H9 (cell line): ENCODE data around the gene DGKG. TPM values are rescaled to one million over a fixed set of nuclear protein-coding genes. Genes with fewer than 3 reads are reported as not detected.

ENCODE experiments used
- DNase-seq: peaks from one replicate; pipeline ENCODE4 v3.0.0-alpha.2; 2017
- H2AFZ ChIP-seq: one replicate; pipeline ENCODE4 v1.6.1; 2013; ENCODE audit warnings: mild to moderate bottlenecking, low read length, control low read depth, moderate library complexity
- H2AK5ac ChIP-seq: 2 replicates; pipeline ENCODE4 v1.6.1; 2013; ENCODE audit warnings: low read length, control low read depth, mixed read lengths; ENCODE audit not compliant: insufficient read length
- H2BK120ac ChIP-seq: one replicate; pipeline ENCODE4 v1.6.1; 2013; ENCODE audit warnings: low read depth, mild to moderate bottlenecking, low read length, control low read depth, inconsistent platforms; ENCODE audit not compliant: poor library complexity, severe bottlenecking
- H2BK12ac ChIP-seq: 2 replicates; pipeline ENCODE4 v1.6.1; 2013; ENCODE audit warnings: low read length, control low read depth, mixed read lengths, low read depth; ENCODE audit not compliant: insufficient read length
- H2BK15ac ChIP-seq: 2 replicates; pipeline ENCODE4 v1.6.1; 2013; ENCODE audit warnings: low read depth, low read length, control low read depth
- H2BK20ac ChIP-seq: one replicate; pipeline ENCODE4 v1.6.1; 2013; ENCODE audit warnings: low read depth, mild to moderate bottlenecking, low read length, control low read depth, inconsistent platforms; ENCODE audit not compliant: poor library complexity, severe bottlenecking
- H2BK5ac ChIP-seq: 2 replicates; pipeline ENCODE4 v1.6.1; 2013; ENCODE audit warnings: low read length, control low read depth, mixed read lengths; ENCODE audit not compliant: insufficient read length
- H3K14ac ChIP-seq: 2 replicates; pipeline ENCODE4 v1.6.1; 2013; ENCODE audit warnings: low read length, control low read depth; ENCODE audit not compliant: insufficient read depth
- H3K18ac ChIP-seq: 2 replicates; pipeline ENCODE4 v1.6.1; 2013; ENCODE audit warnings: low read depth, mild to moderate bottlenecking, mixed read lengths, low read length, control low read depth; ENCODE audit not compliant: insufficient read length
- H3K23ac ChIP-seq: 2 replicates; pipeline ENCODE4 v1.6.1; 2013; ENCODE audit warnings: low read length, control low read depth, mixed read lengths, low read depth; ENCODE audit not compliant: insufficient read length
- H3K23me2 ChIP-seq: 2 replicates; pipeline ENCODE4 v1.6.1; 2013; ENCODE audit warnings: low read depth, mild to moderate bottlenecking, mixed read lengths, low read length, control low read depth; ENCODE audit not compliant: insufficient read length, poor library complexity, severe bottlenecking
- H3K27ac ChIP-seq: 2 replicates; pipeline ENCODE4 v1.5.1; 2013; ENCODE audit warnings: low read length, control low read depth, mixed read lengths, low read depth; ENCODE audit not compliant: insufficient read length
- H3K27me3 ChIP-seq: 2 replicates; pipeline ENCODE4 v1.6.1; 2013; ENCODE audit warnings: low read length, control low read depth, inconsistent platforms; ENCODE audit not compliant: insufficient read depth
- H3K4ac ChIP-seq: 2 replicates; pipeline ENCODE4 v1.6.1; 2013; ENCODE audit warnings: low read depth, mild to moderate bottlenecking, control low read depth, inconsistent platforms, low read length, moderate library complexity
- H3K4me1 ChIP-seq: 2 replicates; pipeline ENCODE4 v1.6.1; 2013; ENCODE audit warnings: low read length, control low read depth, inconsistent platforms; ENCODE audit not compliant: insufficient read depth
- H3K4me2 ChIP-seq: 2 replicates; pipeline ENCODE4 v1.6.1; 2013; ENCODE audit warnings: low read length, control low read depth, mixed read lengths; ENCODE audit not compliant: insufficient read length, insufficient read depth
- H3K56ac ChIP-seq: 2 replicates; pipeline ENCODE4 v1.6.1; 2013; ENCODE audit warnings: low read depth, mild to moderate bottlenecking, mixed read lengths, low read length, control low read depth; ENCODE audit not compliant: insufficient read length
- H3K79me1 ChIP-seq: 2 replicates; pipeline ENCODE4 v1.6.1; 2013; ENCODE audit warnings: low read depth, mild to moderate bottlenecking, moderate library complexity, low read length, control low read depth, inconsistent platforms; ENCODE audit not compliant: insufficient read depth, poor library complexity, severe bottlenecking
- H3K79me2 ChIP-seq: 2 replicates; pipeline ENCODE4 v1.6.1; 2013; ENCODE audit warnings: low read length, control low read depth, inconsistent platforms; ENCODE audit not compliant: insufficient read depth
- H3K9ac ChIP-seq: 2 replicates; pipeline ENCODE4 v1.6.1; 2013; ENCODE audit warnings: low read length, control low read depth, mixed read lengths; ENCODE audit not compliant: insufficient read length; ENCODE audit errors: extremely low read depth
- H3K9me3 ChIP-seq: one replicate; pipeline ENCODE4 v1.6.1; 2013; ENCODE audit warnings: low read depth, low read length, inconsistent platforms; ENCODE audit not compliant: control insufficient read depth
- H3T11ph ChIP-seq: one replicate; pipeline ENCODE4 v1.6.1; 2013; ENCODE audit warnings: mild to moderate bottlenecking, low read length, control low read depth, inconsistent platforms
- H4K20me1 ChIP-seq: one replicate; pipeline ENCODE4 v1.6.1; 2013; ENCODE audit not compliant: control insufficient read depth, insufficient read length, insufficient read depth
- H4K5ac ChIP-seq: 2 replicates; pipeline ENCODE4 v1.6.1; 2013; ENCODE audit warnings: low read depth, mild to moderate bottlenecking, mixed read lengths, low read length, control low read depth; ENCODE audit not compliant: insufficient read length
- H4K8ac ChIP-seq: replicated peaks from 2 replicates; pipeline ENCODE4 v1.6.1; 2013; ENCODE audit warnings: low read length, control low read depth, mixed read lengths, low read depth; ENCODE audit not compliant: insufficient read length
- H4K91ac ChIP-seq: 2 replicates; pipeline ENCODE4 v1.6.1; 2013; ENCODE audit warnings: low read depth, mild to moderate bottlenecking, moderate library complexity, mixed read lengths, low read length, control low read depth; ENCODE audit not compliant: insufficient read length
- H3K27ac Mint-ChIP-seq, 3 experiments: 2 replicates in 2 of 3; 3 replicates in 1 of 3; pipeline ENCODE4 v1.8.0; 2020 to 2021; ENCODE audit warnings: mixed read lengths in 3 of 3, mild to moderate bottlenecking in 1 of 3, moderate library complexity in 1 of 3
- H3K27me3 Mint-ChIP-seq: 2 replicates; pipeline ENCODE4 v1.8.0; 2021; ENCODE audit warnings: low read depth, mild to moderate bottlenecking, moderate library complexity, mixed read lengths
- H3K36me3 Mint-ChIP-seq, 3 experiments: 2 replicates in 2 of 3; 3 replicates in 1 of 3; pipeline ENCODE4 v1.8.0; 2020 to 2021; ENCODE audit warnings: low read depth in 3 of 3, mixed read lengths in 3 of 3; ENCODE audit not compliant: insufficient read depth in 1 of 3
- H3K4me1 Mint-ChIP-seq, 2 experiments: 2 replicates each; pipeline ENCODE4 v1.8.0; 2020; ENCODE audit warnings: mixed read lengths in 2 of 2
- H3K4me3 Mint-ChIP-seq, 2 experiments: 2 replicates in 1 of 2; 3 replicates in 1 of 2; pipeline ENCODE4 v1.8.0; 2020 to 2021; ENCODE audit warnings: mild to moderate bottlenecking in 2 of 2, mixed read lengths in 2 of 2, moderate library complexity in 1 of 2
- H3K9me3 Mint-ChIP-seq, 2 experiments: 2 replicates in 1 of 2; 3 replicates in 1 of 2; pipeline ENCODE4 v1.8.0; 2020; ENCODE audit warnings: mild to moderate bottlenecking in 2 of 2, mixed read lengths in 2 of 2, moderate library complexity in 1 of 2
- WGBS: extraction: QIAGEN DNeasy Blood & Tissue Kit; methylation state at CpG from one replicate; pipeline ENCODE4 v1.1.7; 2013; ENCODE audit warnings: missing lambda C conversion rate, low lambda C conversion rate, mixed read lengths; ENCODE audit not compliant: insufficient read length; ENCODE audit errors: extremely low coverage; 5-methylcytosine and 5-hydroxymethylcytosine counted together
- total RNA-seq: library from RNA; stranded (reverse); gene quantifications from 2 replicates; pipeline ENCODE4 v1.2.1, GENCODE V29; 2021
- TF ChIP-seq, protein P1 (sequence below): fragments of 200-600 bp; sonication (generic); conservative IDR thresholded peaks from 3 replicates; pipeline ENCODE4 v1.8.0; 2021; ENCODE audit warnings: antibody characterized with exemption, mild to moderate bottlenecking

The DGKG gene
- total RNA-seq, 1 experiment from 2014 or later, result not detected

DNA sequence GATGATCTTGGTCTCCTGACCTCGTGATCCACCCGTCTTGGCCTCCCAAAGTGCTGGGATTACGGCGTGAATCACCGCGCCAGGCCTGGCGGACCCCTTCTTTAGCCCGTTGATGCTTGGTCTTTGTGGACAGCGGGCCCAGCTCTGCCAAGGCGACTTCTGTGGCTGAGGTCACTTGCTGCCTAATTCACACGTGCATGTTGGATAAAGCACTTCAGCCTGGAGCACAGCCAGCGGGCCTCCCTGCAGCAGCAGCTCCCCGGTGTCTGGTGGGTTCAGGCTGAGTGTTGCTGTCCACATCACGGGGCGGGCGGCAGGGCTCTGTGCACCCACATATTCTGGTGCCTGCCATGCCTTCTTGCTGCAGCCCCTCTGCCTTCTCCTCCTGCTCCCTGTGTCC is 88.4 kb downstream of the DGKG start:
- Histone ChIP-seq H3K4ac (no peak overlapping the region), H2AFZ (no peak overlapping the region), H4K20me1 (no peaks in the 10 kb centered on the region), H3K14ac (no peak overlapping the region), H3K9ac (no peak overlapping the region), H3K23me2 (no peaks in the 10 kb centered on the region), H2BK12ac (no peak overlapping the region), H2BK20ac (no peak overlapping the region), H2AK5ac (no peak overlapping the region), H3T11ph (no peak overlapping the region), H4K5ac (no peak overlapping the region), H3K4me1 (no peaks in the 10 kb centered on the region), H3K23ac (no peak overlapping the region), H4K91ac (no peak overlapping the region), H3K79me1 (no peaks in the 10 kb centered on the region), H4K8ac (no peak overlapping the region), H3K27ac (no peak overlapping the region), H3K18ac (no peak overlapping the region), H2BK5ac (no peak overlapping the region), H3K56ac (no peak overlapping the region), H3K79me2 (no peaks in the 10 kb centered on the region), H2BK15ac (no peak overlapping the region), H3K27me3 (no peaks in the 10 kb centered on the region), H3K9me3 (no peaks in the 10 kb centered on the region), H2BK120ac (no peak overlapping the region), H3K4me2 (no peak overlapping the region)
- H3K36me3 Mint-ChIP-seq, result no peaks in the 10 kb centered on the region
- DNase-seq, result no peak
- H3K4me1 Mint-ChIP-seq, result peaks cover 0 to 5% of the 10 kb centered on the region in 2 experiments; a peak in 2 of 4 replicates
- H3K4me3 Mint-ChIP-seq, result no peak overlapping the region
- peaks cover 1% of the 10 kb centered on the region for H3K27me3 Mint-ChIP-seq
- WGBS, result no CpG with 5 or more reads among the region's 16 CpGs
- TF ChIP-seq, protein P1, sequence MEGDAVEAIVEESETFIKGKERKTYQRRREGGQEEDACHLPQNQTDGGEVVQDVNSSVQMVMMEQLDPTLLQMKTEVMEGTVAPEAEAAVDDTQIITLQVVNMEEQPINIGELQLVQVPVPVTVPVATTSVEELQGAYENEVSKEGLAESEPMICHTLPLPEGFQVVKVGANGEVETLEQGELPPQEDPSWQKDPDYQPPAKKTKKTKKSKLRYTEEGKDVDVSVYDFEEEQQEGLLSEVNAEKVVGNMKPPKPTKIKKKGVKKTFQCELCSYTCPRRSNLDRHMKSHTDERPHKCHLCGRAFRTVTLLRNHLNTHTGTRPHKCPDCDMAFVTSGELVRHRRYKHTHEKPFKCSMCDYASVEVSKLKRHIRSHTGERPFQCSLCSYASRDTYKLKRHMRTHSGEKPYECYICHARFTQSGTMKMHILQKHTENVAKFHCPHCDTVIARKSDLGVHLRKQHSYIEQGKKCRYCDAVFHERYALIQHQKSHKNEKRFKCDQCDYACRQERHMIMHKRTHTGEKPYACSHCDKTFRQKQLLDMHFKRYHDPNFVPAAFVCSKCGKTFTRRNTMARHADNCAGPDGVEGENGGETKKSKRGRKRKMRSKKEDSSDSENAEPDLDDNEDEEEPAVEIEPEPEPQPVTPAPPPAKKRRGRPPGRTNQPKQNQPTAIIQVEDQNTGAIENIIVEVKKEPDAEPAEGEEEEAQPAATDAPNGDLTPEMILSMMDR, result no peak
- no peaks in the 10 kb centered on the region for H3K9me3 Mint-ChIP-seq
- no peak overlapping the region for H3K27ac Mint-ChIP-seq
